CD4-positive, alpha-beta T cell (primary cell): ENCODE results near the gene OR11H1. TPM values are rescaled to one million over a fixed set of nuclear protein-coding genes. Genes with fewer than 3 reads are reported as not detected.
"Not testable (repeated sequence)": the region's sequence is repeated elsewhere in the genome, so short reads cannot be mapped to it uniquely, and the experiment has no call there.

Experiments
- ATAC-seq: fragments of 200-7000 bp; cut with Tn5 transposase; one replicate; pipeline ENCODE4 v1.10.0; 2022; ENCODE audit warnings: mild to moderate bottlenecking; ENCODE audit not compliant: poor library complexity
- CTCF ChIA-PET: fragments of 350-600 bp; sonication (Branson Sonifier 250); formaldehyde crosslinking; loops from one replicate; lab custom pipeline; 2021; ENCODE audit warnings: antibody characterized with exemption, inconsistent platforms; lab: Charles Lee
- POLR2A ChIA-PET: fragments of 350-600 bp; sonication (Branson Sonifier 250); formaldehyde crosslinking; loops from one replicate; lab custom pipeline; 2021; ENCODE audit warnings: antibody characterized with exemption, inconsistent platforms; lab: Charles Lee
- DNase-seq, 14 experiments: peaks; one replicate each; pipeline ENCODE4 v3.0.0-alpha.2; 2013 to 2020; ENCODE audit warnings: mixed read lengths in 2 of 14
- H3K27ac ChIP-seq, 2 donors: one replicate each; pipeline versions ENCODE4 v1.5.1 to v1.7.0; 2013; ENCODE audit warnings: low read length in 2 of 2, low read depth in 1 of 2, mild to moderate bottlenecking in 1 of 2
- H3K27me3 ChIP-seq, 2 experiments: 1 replicate in 1 of 2; 2 replicates in 1 of 2; pipeline versions ENCODE4 v1.6.1 to v1.7.0; 2013; ENCODE audit warnings: low read length in 2 of 2, control low read depth in 1 of 2, mild to moderate bottlenecking in 1 of 2, moderate library complexity in 1 of 2; ENCODE audit not compliant: insufficient read depth in 2 of 2, control insufficient read depth in 1 of 2
- H3K36me3 ChIP-seq: one replicate; pipeline ENCODE4 v1.6.1; 2013; ENCODE audit warnings: low read length, control low read depth; ENCODE audit not compliant: insufficient read depth
- H3K4me1 ChIP-seq: one replicate; pipeline ENCODE4 v1.6.1; 2013; ENCODE audit warnings: low read length, control low read depth; ENCODE audit not compliant: insufficient read depth
- H3K4me3 ChIP-seq: one replicate; pipeline ENCODE4 v1.5.1; 2013; ENCODE audit warnings: mild to moderate bottlenecking, low read length, moderate library complexity
- H3K9me3 ChIP-seq, 2 experiments: 1 replicate in 1 of 2; 2 replicates in 1 of 2; pipeline versions ENCODE4 v1.6.1 to v1.7.0; 2013; ENCODE audit warnings: low read length in 2 of 2, mild to moderate bottlenecking in 2 of 2, control low read depth in 1 of 2, moderate library complexity in 1 of 2; ENCODE audit not compliant: control insufficient read depth in 1 of 2, insufficient read depth in 1 of 2
- H3K27ac Mint-ChIP-seq: one replicate; pipeline ENCODE4 v1.8.0; 2020; ENCODE audit warnings: mixed read lengths
- H3K27me3 Mint-ChIP-seq: one replicate; pipeline ENCODE4 v1.8.0; 2021; ENCODE audit warnings: mixed read lengths
- H3K36me3 Mint-ChIP-seq: one replicate; pipeline ENCODE4 v1.8.0; 2021; ENCODE audit warnings: low read depth, mixed read lengths
- H3K4me1 Mint-ChIP-seq: one replicate; pipeline ENCODE4 v1.8.0; 2021; ENCODE audit warnings: low read depth, mixed read lengths
- H3K4me3 Mint-ChIP-seq: one replicate; pipeline ENCODE4 v1.8.0; 2020; ENCODE audit warnings: mild to moderate bottlenecking, mixed read lengths
- H3K9me3 Mint-ChIP-seq: one replicate; pipeline ENCODE4 v1.8.0; 2020; ENCODE audit warnings: mixed read lengths
- intact Hi-C, 2 experiments: fragments of 100-400 bp; cut with DNase I in 1 of 2; cut with micrococcal nuclease in 1 of 2; formaldehyde crosslinking; loops; one replicate each; pipeline versions ENCODE4 v1.15.1 to v1.9.0; 2023 to 2025; cut with DNase I, micrococcal nuclease
- polyA plus RNA-seq, 2 donors: library from polyadenylated mRNA; unstranded; fragments of 120-200 nt; gene quantifications; one replicate each; pipeline ENCODE4 v1.2.1, GENCODE V29; 2013
- total RNA-seq, 174 experiments: library from RNA in 2 of 174; stranded (reverse) in 2 of 174; gene quantifications; one replicate each; pipeline ENCODE4 v1.2.3 and lab custom pipeline; 2021 to 2026

OR11H1 gene
- not detected for total RNA-seq
- polyA plus RNA-seq (2013, experiment 1 of 2), result not detected
- polyA plus RNA-seq (2013, experiment 2 of 2), result not detected
- total RNA-seq (lab: John Stamatoyannopoulos, UW), result 0 reads per million in 172 experiments

- H3K36me3 Mint-ChIP-seq, H3K9me3 Mint-ChIP-seq, H3K9me3 ChIP-seq, H3K4me1 Mint-ChIP-seq, DNase-seq, H3K4me3 Mint-ChIP-seq, H3K4me3 ChIP-seq, H3K27ac Mint-ChIP-seq, POLR2A ChIA-PET, H3K36me3 ChIP-seq, H3K27me3 ChIP-seq, H3K27ac ChIP-seq, CTCF ChIA-PET, ATAC-seq, intact Hi-C loops, H3K4me1 ChIP-seq, H3K27me3 Mint-ChIP-seq: not testable (repeated sequence)
Measured at GRCh38 chr22:15527892-15528291, at the start of gene OR11H1. Gene OR11H1 (plus strand): TSS chr22:15528192. CDS start chr22:15528192, 0 bp downstream.

GRCh38 chr22:15509967-15510366 is 18.0 kb upstream of the OR11H1 start:
- H3K4me3 ChIP-seq, H3K27ac Mint-ChIP-seq, POLR2A ChIA-PET: not testable (repeated sequence)

GRCh38 chr22:15515896-15516295 is 12.1 kb upstream of the OR11H1 start:
- intact Hi-C loops, H3K4me1 ChIP-seq, H3K27ac ChIP-seq, H3K9me3 Mint-ChIP-seq, POLR2A ChIA-PET, H3K4me1 Mint-ChIP-seq, H3K27me3 ChIP-seq, H3K27me3 Mint-ChIP-seq, H3K36me3 ChIP-seq, H3K4me3 Mint-ChIP-seq, H3K36me3 Mint-ChIP-seq, H3K4me3 ChIP-seq, CTCF ChIA-PET, ATAC-seq, H3K9me3 ChIP-seq, H3K27ac Mint-ChIP-seq: not testable (repeated sequence)
- DNase-seq, result peak in 1 of 14 experiments; percentile 1

More at GRCh38 chr22:15509967-15510366, 18.0 kb upstream of the OR11H1 start:
- H3K27me3 Mint-ChIP-seq, H3K27me3 ChIP-seq, H3K9me3 Mint-ChIP-seq, CTCF ChIA-PET, intact Hi-C loops, H3K9me3 ChIP-seq, ATAC-seq, H3K4me1 Mint-ChIP-seq, H3K36me3 Mint-ChIP-seq, H3K27ac ChIP-seq, H3K36me3 ChIP-seq, H3K4me3 Mint-ChIP-seq, H3K4me1 ChIP-seq: not testable (repeated sequence)
- peak in 1 of 14 experiments; percentile 0 for DNase-seq

- H3K4me1 Mint-ChIP-seq, H3K36me3 ChIP-seq, POLR2A ChIA-PET, H3K4me3 ChIP-seq, H3K27ac Mint-ChIP-seq, H3K27me3 Mint-ChIP-seq, H3K4me3 Mint-ChIP-seq, H3K4me1 ChIP-seq, ATAC-seq, H3K36me3 Mint-ChIP-seq, CTCF ChIA-PET, H3K9me3 ChIP-seq, intact Hi-C loops, H3K27me3 ChIP-seq, H3K9me3 Mint-ChIP-seq, H3K27ac ChIP-seq: not testable (repeated sequence)
- peak in 2 of 14 experiments; percentile 5 to 34 for DNase-seq
Measured at GRCh38 chr22:15553767-15554166, 25.8 kb downstream of the OR11H1 start.

GRCh38 chr22:15563461-15563860 is 35.5 kb downstream of the OR11H1 start:
- intact Hi-C loops, CTCF ChIA-PET, H3K4me3 Mint-ChIP-seq, DNase-seq, H3K4me1 Mint-ChIP-seq, ATAC-seq, H3K27ac ChIP-seq, H3K27me3 Mint-ChIP-seq, H3K4me1 ChIP-seq, H3K4me3 ChIP-seq, H3K27me3 ChIP-seq, H3K27ac Mint-ChIP-seq, H3K36me3 ChIP-seq, H3K9me3 Mint-ChIP-seq, H3K36me3 Mint-ChIP-seq, POLR2A ChIA-PET, H3K9me3 ChIP-seq: not testable (repeated sequence)

- H3K9me3 ChIP-seq, H3K4me3 ChIP-seq, H3K27me3 ChIP-seq, H3K36me3 ChIP-seq, H3K27ac ChIP-seq, H3K27ac Mint-ChIP-seq, H3K4me1 ChIP-seq, intact Hi-C loops, H3K9me3 Mint-ChIP-seq, CTCF ChIA-PET, H3K4me1 Mint-ChIP-seq, POLR2A ChIA-PET, DNase-seq, H3K36me3 Mint-ChIP-seq, H3K4me3 Mint-ChIP-seq, ATAC-seq, H3K27me3 Mint-ChIP-seq: not testable (repeated sequence)
Measured at GRCh38 chr22:15565063-15565462, 37.1 kb downstream of the OR11H1 start.
